Fibroblast of mammary gland (primary cell): ENCODE results near the gene TGFBRAP1.

ENCODE experiments used
- DNase-seq: peaks from one replicate; pipeline ENCODE4 v3.0.0-alpha.2; 2010; ENCODE audit warnings: low read depth
- H3K4me3 ChIP-seq: 2 replicates; pipeline ENCODE4 v1.5.1; 2011; ENCODE audit warnings: low read depth, mild to moderate bottlenecking, low read length, moderate library complexity; ENCODE audit not compliant: control insufficient read depth
- CTCF ChIP-seq: conservative IDR thresholded peaks from 2 replicates; pipeline ENCODE4 v1.5.1; 2011; ENCODE audit warnings: low read depth, low read length, inconsistent platforms; ENCODE audit not compliant: control insufficient read depth, insufficient read depth

TGFBRAP1 gene

DNA sequence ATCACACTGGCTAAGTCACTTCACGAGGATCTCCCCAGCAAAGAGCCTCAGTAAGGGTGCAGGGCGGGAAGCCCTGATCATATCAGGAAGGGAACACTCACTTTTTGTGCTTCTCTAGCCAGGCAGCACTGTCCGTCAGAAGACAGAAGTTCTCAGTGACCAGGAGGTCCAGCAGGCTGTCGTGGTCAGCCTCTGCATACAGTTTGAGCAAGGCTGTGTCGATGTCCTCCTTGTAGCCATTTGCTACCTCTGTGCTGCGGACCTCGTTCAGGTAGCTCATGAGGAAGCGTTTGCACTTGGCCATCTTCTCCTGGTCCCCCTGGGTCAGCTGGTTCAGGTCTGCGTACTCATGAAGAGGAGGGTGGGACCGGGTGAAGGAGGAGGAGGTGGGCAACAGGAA is 49.3 kb downstream of the TGFBRAP1 start:
- no peak overlapping the region for H3K4me3 ChIP-seq
- DNase-seq: no peak
- no peak for TF ChIP-seq CTCF

DNA sequence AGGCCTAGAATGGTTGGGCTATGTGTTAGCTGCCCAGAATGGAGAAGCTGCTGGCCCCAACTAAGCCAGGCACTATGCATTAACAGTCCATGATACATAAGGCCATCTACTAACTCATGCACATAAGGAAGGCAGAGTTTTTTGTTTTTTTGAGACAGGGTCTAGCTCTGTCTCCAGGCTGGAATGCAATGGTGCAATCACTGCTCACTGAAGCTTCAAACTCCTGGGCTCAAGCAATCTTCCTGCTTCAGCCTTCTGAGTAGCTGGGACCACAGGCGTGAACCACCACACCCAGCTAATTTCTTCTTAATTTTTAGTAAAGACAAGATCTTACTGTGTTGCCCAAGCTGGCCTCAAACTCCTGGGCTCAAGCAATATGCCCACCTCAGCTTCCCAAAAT is 50.4 kb downstream of the TGFBRAP1 start:
- no peak for TF ChIP-seq CTCF
- no peak for DNase-seq

GRCh38 chr2:105278654-105279053 is 50.9 kb downstream of the TGFBRAP1 start:
- no peak for TF ChIP-seq CTCF
- H3K4me3 ChIP-seq: no peak overlapping the region
- no peak for DNase-seq

More for the DNA sequence above, 50.4 kb downstream of the TGFBRAP1 start:
- H3K4me3 ChIP-seq: no peak overlapping the region

GRCh38 chr2:105274046-105274445 is 55.5 kb downstream of the TGFBRAP1 start:
- no peak overlapping the region for H3K4me3 ChIP-seq
- DNase-seq: no peak
- TF ChIP-seq CTCF: no peak

- H3K4me3 ChIP-seq: no peak overlapping the region
Measured at GRCh38 chr2:105272176-105272575, 57.4 kb downstream of the TGFBRAP1 start.

GRCh38 chr2:105271393-105272045 is 58.0 kb downstream of the TGFBRAP1 start:
- no peak overlapping the region for H3K4me3 ChIP-seq
- TF ChIP-seq CTCF: no peak
- DNase-seq: no peak

More at GRCh38 chr2:105272176-105272575, 57.4 kb downstream of the TGFBRAP1 start:
- TF ChIP-seq CTCF: no peak
- no peak for DNase-seq

- TF ChIP-seq CTCF: no peak
- H3K4me3 ChIP-seq: no peak overlapping the region
- no peak for DNase-seq
Measured at GRCh38 chr2:105269426-105269825, 60.1 kb downstream of the TGFBRAP1 start.
